ENCODE data around the gene PFKP.

Gene PFKP

DNA sequence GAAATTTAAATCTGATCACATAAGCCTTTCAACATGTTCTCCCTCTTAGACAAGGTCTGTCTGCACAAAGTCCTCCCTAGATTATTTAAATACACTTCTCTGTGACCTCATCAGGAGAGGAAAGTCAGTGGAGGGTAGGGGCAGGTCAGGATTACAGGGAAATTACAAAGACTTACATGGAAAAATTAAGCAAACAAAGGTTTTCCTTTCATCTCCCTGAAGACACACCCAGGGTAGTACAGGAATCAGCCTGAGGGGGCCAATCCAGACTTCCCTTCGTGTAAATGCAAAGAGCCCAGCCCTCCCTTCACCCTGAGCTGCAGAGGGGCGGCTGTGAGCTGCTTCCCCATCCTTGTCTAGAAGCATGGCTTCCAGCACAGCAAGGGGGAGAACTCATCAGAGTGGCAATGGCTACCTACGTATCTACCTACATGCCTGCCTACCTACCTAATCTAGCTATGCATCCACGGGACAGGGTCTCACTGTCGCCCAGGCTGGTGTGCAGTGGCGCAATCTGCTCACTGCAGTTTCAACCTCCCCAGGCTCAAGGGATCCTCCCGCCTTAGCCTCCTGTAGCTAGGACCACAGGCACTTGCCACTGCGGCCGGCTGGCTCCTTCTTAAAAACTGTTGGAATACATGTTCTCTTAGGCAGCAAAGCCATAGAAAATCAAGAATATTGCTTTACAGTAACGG lies 72.0 kb downstream of the PFKP start:
- DNase-seq: no peak

DNA sequence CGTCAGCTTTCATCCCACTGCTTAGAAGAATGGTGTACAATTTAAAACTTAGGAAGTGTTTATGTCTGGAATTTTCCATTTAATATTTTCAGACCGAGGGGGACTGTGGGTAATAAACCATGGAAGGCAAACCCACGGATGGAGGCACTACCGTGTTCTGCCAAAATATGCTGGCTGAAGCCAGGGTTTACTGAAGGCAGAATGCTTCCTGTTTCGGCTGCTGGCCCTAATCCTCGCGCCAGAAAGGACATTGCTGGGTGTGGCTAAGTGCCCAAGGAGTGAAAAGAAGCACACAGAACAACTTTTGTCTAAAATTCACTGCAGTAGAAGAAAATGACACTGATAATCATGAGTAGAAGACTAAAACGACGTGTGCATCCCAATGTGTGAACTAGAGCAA lies 72.9 kb downstream of the PFKP start:
- DNase-seq: no peak

DNA sequence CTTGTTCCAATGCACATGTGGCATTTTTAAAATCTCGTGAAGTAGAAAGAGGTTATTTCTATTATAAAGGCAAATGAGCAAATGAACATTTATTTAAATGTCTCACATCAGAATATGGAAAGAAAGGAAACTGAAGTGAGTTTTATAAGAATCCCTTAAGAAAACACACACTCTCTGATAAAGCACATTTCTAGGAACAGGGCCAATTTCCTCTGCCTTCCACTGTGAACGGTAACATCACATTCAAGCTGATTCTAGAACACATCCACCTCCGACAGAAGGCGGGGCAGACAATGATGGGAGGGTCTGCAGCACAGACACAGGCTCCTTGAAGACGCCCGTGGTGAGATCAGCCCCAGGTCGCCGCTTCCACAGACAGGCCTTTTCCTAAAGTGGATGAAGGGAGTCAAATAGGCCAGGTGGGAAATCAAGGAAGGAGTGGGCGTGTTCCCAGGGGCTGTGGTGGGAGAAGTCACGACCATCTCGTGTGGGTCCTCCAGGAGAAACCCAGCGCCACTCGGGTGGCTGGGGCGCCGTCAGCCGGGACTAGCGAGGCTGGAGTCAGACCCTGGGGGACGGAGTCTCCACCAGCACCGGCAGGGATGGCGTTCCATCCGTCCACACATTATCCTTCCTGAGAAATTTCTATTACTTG lies 74.1 kb downstream of the PFKP start:
- DNase-seq: no peak

DNA sequence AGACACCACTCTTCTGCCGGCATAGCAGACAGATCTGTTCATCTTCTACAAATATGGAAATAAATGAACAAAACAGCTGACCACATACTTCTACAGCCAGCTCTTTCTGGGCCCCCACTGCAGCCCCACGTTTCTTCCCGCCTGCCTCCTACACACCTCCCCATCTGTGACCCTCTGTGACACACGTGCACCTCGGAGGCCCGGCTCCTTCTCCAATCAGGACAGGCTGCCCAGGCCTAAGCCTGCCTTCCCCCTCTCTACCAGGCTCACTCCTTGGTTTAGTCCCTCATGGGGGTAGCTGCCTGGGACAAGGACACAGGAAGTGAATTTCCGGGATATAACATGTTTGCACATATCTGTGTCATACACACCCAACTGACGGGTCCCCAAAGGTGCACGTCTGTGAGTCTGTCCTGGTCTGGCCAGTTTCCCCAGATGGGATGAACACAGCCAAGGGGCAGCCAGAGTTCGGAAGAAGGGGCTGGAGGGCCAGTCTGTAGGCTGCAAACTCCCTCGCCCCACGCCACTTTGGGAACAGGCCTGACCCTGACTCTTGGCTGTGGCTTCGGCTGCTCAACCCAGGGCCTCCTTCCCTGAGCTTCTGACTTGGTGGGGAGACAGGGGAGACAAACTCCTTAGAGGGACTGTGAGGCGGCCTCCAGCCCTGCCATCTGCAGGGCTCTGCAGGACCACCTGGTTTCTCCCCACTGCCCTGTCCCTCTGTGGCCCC lies 75.0 kb downstream of the PFKP start:
- no peak for DNase-seq

DNA sequence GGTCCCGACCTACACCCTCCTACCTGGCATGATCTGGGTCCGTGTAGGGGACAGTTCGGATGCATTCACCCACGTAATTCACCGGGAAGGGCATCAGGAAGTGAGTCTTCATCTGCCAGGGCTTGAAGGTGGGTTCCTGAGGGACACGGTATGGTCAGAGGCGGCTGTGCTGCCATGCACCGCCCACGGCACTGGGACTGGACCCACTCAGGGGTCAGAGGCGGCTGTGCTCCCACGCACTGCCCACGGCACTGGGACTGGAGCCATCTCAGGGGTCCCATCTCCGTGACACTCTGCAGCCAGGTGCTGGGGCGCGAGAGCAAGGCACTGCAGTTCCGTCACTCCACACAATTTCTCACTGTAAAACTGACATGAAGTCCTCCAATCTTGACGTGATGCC lies 76.0 kb downstream of the PFKP start:
- no peak for DNase-seq

DNA sequence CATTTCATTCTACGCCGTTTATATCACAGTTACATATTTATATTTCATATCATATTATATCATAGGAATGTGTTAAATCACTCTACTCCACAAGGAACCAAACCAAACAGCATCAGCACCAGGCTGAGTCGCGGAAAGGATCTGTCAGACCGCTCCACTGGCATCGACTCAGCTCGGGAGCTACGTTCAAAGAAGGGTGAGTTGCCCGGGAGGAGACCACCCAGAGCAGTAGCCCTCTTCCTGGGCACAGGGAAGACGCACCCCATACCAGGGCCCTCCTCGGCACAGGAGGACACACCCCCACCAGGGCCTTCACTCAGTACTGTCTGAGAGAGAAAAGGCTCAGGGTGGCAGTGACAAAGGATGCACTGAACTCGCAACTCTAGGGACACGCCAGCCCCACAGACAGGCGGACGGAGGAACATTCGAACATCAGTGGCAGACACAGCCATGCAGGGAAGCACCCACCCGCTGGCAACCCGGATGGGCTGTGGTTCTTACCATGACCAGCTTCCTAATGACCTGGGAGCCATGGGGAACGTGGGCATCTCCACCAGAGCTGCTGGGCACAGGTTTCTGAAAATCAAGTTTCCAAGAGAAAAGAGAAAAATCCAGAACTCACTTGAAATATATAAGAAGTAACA lies 76.6 kb downstream of the PFKP start:
- no peak for DNase-seq

DNA sequence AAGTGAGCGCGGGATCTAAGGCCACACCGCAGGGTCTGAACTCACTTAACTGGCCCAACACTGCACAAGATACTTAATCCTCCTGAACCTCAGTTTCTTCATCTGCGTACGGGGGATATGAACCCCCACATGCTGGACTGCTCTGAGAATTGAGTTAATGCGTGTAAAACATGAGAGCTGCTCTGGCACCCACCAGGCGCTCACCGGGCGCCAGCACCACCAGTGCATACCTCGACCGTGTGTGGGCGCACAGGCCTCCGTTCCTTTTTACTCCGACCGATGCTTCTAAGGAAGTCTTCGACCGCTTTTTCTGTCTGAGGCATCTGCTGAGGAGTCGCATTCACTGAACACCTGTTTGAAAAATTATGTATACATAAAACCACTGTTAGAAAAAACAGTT lies 78.0 kb downstream of the PFKP start:
- DNase-seq: no peak

DNA sequence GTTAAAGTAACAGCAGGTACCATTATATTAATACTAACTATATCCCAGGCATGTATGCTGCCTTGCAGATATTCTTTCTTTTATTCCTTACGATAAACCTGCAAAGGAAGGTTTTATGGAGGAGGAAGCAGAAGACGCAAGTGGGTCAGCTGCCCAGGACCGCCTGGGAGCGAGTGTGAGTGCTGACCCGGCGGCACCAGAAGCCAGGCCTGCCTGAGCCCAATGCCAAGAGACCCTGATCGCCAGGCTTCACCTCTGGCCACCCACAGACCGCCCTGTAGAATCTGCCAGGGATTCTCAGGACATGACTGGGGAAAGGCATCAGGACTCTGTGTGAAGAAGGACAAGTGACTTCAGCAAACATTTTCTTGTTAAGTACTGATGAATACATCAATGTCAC lies 78.9 kb downstream of the PFKP start:
- DNase-seq: no peak

DNA sequence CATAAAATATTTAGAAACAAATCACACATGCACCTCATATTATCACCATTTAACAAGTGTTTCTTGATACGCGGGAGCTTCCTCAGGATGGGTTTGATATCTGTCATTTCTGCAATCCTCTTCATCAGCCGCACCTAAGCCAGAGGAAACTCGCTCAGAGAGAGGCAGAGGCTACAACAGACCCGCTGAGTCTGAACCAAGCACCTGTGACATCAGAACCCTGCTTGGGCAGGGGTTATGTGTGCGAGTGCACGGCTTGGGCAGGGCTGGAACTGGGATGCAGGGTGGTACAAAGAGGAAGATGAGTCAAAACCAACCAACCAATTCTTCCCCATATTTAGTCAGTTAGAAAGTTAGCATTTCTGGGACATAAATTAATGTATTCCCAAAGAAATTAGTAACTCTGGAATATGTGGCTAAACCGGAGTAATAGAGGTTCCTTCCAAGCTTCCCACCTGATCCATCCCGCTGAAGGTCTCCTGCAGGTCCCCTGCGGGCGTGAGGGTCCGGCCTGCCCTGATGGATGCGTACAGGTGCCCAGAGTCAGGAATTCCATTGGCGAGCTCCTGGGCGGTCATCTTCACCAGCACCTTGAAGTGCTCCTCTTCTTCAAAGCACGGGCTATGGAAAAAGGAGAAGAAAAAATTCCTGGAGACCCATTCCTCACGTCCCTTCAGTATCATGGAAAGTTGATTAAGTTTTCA lies 79.9 kb downstream of the PFKP start:
- DNase-seq: no peak

DNA sequence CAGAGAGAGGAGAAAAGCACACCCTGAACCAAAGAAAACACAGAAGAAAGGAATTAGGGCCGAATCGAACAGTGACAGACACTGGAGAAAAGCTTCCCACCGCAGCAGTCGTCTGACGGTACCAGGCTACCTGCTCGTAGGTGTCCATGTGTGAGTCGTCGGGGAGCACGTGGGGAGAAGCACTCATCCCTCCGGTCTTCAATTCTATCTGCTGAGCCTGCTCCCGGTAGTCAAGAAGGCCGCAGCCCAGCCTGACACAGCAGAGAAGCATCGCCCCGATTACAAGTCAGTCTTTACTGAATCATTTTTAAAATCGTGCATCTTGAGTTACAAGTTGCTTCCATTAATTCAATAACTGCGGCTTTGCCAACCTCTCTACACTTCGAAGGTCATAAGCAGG lies 80.7 kb downstream of the PFKP start:
- DNase-seq: no peak

DNA sequence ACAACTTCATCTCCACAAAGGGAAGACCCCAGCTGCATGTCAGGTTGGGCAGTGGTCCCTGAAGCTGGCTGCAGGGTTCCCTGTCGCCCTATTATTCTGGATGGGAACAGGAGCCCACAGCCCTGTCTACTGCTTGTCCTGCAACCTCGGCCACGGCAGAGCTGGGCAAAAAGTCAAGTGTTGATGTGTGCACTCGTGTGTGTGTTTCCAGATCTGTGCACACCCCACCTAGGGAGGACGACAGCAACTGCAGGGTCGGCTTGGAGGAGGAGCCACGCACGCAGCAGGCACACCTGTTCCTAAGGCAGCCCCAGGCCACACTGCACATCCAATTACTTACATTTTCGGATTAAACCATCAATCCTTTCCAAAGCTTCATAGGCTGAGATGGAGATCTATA lies 81.6 kb downstream of the PFKP start:
- DNase-seq: no peak

DNA sequence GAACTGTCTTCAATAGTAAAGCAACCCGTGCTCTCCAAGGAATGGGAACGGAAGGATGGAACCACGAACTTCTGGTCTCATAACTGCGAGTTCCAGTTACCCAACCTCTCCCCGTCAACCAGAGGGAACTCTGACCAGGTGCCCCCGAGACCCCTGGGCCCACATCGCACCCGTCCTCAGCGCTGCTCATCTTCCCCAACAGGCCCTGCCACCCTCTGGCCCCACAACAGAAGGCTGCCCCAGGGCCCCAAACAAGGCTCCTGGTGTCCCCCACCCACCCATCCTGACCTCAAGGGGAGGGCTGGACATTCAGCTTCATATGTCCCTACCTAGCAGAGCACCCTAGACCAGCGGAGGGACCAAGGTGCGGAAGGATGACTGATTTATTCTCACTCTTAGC lies 82.6 kb downstream of the PFKP start:
- DNase-seq: no peak

DNA sequence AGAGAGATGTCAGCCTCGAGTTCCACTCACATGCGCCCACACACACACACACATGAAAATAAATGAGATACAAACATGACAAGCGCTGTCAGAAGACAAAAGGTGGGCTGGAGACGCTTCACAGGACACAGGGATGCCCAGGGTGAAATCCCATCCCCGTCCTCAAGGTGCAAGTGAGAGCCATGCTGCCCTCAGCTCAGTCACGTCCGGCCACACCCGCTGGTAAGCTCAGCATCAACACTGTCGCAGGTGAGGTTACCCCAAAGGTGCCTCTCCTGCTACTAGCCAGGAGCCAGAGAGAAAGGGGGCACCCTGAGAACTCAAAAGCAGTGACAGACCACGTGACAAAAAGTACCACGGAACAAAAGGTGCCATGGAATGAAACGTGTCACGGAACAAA lies 83.0 kb downstream of the PFKP start:
- no peak for DNase-seq

DNA sequence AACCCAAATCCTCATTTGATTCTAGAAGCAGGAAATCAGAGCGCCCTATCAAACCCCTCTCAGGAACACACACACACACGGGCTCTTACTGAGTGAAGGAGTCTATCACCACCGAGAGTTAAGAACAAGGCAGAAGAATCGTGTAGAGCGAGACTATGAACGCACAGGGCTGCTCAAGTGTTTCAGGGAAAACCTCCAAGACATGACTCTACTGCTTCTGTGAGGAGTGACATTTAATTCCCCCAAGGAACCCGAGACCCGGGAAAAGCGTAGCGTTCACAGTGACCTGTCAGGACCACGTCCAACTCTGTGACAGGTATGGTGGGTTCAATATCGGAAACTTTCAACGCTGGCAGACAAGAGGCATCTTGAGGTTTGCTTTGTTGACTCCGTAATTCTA lies 83.6 kb downstream of the PFKP start:
- DNase-seq: no peak

DNA sequence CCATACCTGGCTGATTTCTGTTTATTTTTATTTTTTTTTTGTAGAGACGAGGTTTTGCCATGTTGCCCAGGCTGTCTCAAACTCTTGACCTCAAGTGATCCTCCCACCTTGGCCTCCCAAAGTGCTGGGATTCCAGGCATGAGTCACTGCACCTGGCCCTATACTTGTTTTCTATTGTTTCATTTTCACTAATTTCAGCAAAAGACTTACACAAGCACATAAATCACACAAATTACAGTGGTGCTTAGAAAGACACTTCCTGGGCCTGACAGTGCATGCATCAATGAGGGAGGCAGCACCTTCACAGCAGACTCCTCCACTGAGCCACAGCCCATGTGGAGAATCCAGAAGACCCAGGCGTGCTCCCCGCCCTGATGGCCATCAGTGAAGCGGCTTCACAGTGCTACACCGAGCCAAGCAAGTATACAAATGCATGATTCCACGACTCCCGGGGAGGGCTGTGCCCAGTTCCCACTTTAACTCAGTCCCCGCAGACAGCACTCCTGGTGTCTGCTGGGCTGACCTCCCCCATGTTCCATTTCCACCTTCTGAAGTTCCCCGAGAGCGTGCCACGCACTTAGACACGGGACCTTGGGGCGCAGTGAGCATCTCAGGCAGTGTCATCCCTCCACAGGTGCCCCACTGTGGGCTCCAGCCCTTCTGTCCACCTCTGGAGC lies 84.7 kb downstream of the PFKP start:
- no peak for DNase-seq

DNA sequence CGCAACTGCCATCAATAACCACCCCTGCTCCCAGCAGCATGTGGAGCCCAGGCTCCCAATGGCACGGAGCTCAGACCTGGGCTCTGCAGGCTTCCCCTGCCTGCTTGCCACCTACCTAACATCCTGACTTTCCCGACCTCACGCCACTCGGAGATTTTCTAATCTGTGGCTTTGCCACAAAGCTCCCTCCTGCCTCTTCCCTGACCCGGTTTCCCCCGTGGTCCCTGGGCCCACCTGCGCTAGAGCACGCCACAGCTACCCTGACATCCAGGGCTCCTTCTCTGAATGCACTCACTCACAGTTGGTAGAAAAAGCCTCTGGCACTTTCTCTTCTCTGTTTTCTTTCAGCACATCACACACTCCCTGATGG lies 85.2 kb downstream of the PFKP start:
- DNase-seq: no peak

DNA sequence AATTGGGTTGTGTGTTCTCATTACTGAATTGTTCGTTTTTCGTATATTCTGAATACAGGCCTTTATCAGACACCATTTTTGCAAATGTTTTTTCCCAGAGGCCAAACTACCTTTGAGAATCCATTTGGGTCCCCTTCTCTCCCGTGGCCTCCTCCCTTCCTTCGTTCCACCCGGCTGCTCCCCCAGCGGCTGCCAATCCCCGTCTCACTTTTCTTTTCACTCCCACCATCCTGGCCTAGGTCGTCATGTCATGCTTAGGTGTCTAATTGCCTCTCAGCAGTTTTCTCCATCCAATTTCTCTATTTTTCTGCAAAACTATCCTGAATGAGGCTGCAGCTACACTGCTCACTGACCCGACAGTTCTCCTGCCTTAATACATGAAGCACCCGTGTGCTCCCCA lies 87.3 kb downstream of the PFKP start:
- no peak for DNase-seq

DNA sequence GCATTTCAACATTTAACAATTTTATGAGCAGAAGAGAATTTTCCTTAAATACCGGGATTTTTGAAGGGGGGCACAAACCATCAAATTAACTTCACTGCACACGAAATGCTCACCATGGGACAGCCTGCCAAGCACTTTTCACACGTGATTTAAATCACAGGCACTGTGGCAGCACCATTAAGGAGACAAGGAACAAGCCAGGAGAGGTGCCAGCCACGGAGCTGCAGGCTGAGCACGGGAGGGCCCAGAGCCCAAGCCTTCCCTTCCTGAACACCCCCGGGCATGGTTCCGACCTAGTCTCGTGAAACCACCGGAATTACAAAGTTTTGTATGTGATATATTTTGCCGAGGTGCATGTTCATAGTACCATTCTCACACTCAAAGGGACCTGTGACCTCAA lies 91.8 kb downstream of the PFKP start:
- DNase-seq: no peak

DNA sequence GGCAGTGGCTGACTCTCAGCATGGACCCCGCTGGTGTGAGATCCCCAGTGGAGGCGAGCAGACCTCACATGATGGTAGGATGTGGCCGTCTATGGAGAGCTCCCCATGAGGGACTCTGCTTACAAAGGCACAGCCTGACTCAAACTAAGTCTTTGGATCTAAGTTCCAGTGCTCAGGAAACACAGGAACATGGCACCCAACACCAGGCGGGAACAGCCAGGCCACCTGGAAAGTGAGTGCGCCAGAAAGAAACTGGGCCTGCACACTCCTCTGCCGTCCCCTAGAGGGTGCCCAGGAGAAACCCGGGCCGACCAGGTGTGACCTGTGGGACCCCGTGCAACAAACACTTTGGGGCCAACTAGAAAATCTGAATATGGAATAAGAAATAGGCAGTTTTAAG lies 95.2 kb downstream of the PFKP start:
- DNase-seq: no peak

DNA sequence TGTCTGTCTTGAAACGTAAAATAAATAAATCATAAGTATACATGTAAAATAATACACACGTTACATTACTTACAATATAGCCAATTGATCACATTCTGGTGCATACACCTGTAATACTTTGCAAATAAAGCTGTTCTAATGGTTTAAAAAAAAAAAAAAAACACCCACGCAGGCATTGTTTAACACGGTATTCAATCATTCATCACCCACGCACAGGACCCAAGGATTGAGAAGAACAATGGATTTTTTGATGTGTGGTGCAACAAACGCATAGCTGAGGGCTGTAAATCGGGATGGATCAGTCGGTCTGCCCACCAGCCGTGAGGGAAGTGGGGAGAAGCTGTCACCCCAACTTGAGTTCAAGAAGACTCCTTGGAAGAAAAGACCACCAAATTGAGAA lies 96.5 kb downstream of the PFKP start:
- DNase-seq: no peak

DNA sequence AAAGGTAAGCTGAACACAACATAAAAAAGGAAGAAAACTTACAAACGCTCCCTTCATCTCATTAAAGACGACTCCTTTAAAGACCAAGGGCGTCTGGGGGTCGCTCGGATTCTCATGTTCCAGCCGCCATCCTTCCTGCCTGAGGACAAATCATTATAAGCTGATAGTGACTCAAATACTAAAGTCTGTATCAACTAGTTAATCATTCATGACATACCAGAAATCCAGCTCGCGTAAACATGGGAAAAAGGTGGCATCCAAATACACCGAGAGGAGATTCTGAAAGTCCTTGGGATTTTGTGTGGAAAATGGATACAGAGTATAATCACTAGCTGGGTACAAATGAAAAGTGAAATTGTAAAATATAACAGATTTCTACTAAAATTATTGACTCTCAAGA lies 97.8 kb downstream of the PFKP start:
- DNase-seq: no peak

DNA sequence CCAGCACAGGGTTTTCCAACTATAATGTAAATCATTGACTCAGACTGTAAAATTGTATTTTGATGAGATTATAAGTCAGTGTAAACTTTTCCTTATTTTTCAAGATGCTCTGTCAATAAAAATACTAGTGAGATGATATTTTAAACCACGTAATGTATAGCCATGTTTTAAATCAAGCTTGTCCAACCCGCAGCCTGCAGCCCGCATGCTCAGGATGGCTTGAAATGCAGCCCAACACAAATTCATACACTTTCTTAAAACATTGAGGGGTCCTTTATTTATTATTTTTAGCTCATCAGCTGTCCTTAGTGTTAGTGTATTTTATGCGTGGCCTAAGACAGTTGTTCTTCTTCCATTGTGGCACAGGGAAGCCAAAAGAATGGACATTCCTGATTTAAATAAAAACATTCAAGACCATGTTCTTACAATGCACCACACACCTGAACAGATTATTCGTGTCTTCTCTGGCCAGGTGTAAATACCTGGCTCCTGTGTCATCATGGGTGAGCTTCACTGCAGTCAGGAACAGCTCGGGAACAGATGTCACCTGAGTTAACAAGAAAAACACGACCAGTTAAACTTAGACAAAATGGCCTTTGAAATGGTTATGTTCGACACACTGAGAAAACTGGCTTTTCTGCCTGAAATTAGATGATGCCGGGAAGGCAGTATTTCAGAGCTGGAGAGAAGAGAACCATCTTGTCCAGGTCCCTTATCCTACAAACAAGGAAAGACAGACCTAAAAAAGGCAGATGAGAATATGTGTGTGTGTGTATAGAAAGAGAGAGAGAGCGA lies 99.3 kb downstream of the PFKP start:
- no peak for DNase-seq

All from NCI-H226 (cell line).